ENCODE results near the gene RPS6KA6.

The RPS6KA6 gene

Small RNA genes lying within 50 kb of the gene (small RNA-seq; reads per million reads assigned to genes)
- gene MIR548I4: 0 reads per million in 2 experiments

All from SK-N-DZ (cell line).